Jurkat, Clone E6-1 (cell line): ENCODE results near the gene SCARB2.

Experiments
- DNase-seq: peaks from one replicate; pipeline ENCODE4 v3.0.0-alpha.2; 2011; ENCODE audit warnings: low read depth, low spot score
- H3K4me3 ChIP-seq: 2 replicates; pipeline ENCODE4 v1.5.1; 2011; ENCODE audit warnings: mild to moderate bottlenecking, low read length, control low read depth, moderate library complexity

The SCARB2 gene

GRCh38 chr4:76204936-76205335 is 8.7 kb downstream of the SCARB2 start:
- DNase-seq, result no peak
- no peak overlapping the region for H3K4me3 ChIP-seq

GRCh38 chr4:76203541-76203940 is 10.1 kb downstream of the SCARB2 start:
- no peak overlapping the region for H3K4me3 ChIP-seq
- no peak for DNase-seq

GRCh38 chr4:76201276-76201675 is 12.3 kb downstream of the SCARB2 start:
- no peak overlapping the region for H3K4me3 ChIP-seq
- DNase-seq, result no peak

- no peak for DNase-seq
- no peak overlapping the region for H3K4me3 ChIP-seq
Measured at GRCh38 chr4:76200771-76201231, 12.8 kb downstream of the SCARB2 start.

GRCh38 chr4:76199664-76200211 is 13.9 kb downstream of the SCARB2 start:
- DNase-seq, result no peak
- H3K4me3 ChIP-seq, result no peak overlapping the region

- H3K4me3 ChIP-seq, result no peak overlapping the region
- DNase-seq, result peak; percentile 18
Measured at GRCh38 chr4:76198411-76199237, 15.0 kb downstream of the SCARB2 start.

GRCh38 chr4:76197971-76198410 is 15.6 kb downstream of the SCARB2 start:
- DNase-seq, result no peak
- H3K4me3 ChIP-seq, result no peak overlapping the region

- DNase-seq, result no peak
- H3K4me3 ChIP-seq, result no peak overlapping the region
Measured at GRCh38 chr4:76197031-76197743, 16.4 kb downstream of the SCARB2 start.

GRCh38 chr4:76196376-76196775 is 17.2 kb downstream of the SCARB2 start:
- no peak overlapping the region for H3K4me3 ChIP-seq
- no peak for DNase-seq

GRCh38 chr4:76195326-76195725 is 18.3 kb downstream of the SCARB2 start:
- H3K4me3 ChIP-seq, result no peak overlapping the region
- no peak for DNase-seq

GRCh38 chr4:76194325-76194724 is 19.3 kb downstream of the SCARB2 start:
- no peak for DNase-seq
- no peak overlapping the region for H3K4me3 ChIP-seq

- DNase-seq, result no peak
- no peak overlapping the region for H3K4me3 ChIP-seq
Measured at GRCh38 chr4:76192236-76192635, 21.4 kb downstream of the SCARB2 start.

GRCh38 chr4:76188557-76188956 is 25.1 kb downstream of the SCARB2 start:
- no peak overlapping the region for H3K4me3 ChIP-seq
- no peak for DNase-seq

- no peak overlapping the region for H3K4me3 ChIP-seq
- DNase-seq, result no peak
Measured at GRCh38 chr4:76188149-76188548, 25.5 kb downstream of the SCARB2 start.

GRCh38 chr4:76187152-76187551 is 26.5 kb downstream of the SCARB2 start:
- no peak for DNase-seq
- no peak overlapping the region for H3K4me3 ChIP-seq

GRCh38 chr4:76182463-76182862 is 31.2 kb downstream of the SCARB2 start:
- DNase-seq, result no peak
- H3K4me3 ChIP-seq, result no peak overlapping the region

GRCh38 chr4:76179398-76180318 is 34.0 kb downstream of the SCARB2 start:
- H3K4me3 ChIP-seq, result no peak overlapping the region
- DNase-seq, result peak; percentile 73

- no peak for DNase-seq
- no peak overlapping the region for H3K4me3 ChIP-seq
Measured at GRCh38 chr4:76178296-76178695, 35.3 kb downstream of the SCARB2 start.

GRCh38 chr4:76177709-76178108 is 35.9 kb downstream of the SCARB2 start:
- H3K4me3 ChIP-seq, result no peak overlapping the region
- DNase-seq, result no peak
